Measurements from ENCODE around the gene P2RX4.

GRCh38 chr12:121166356-121166755, 43.6 kb upstream of the P2RX4 start:
- TF ChIP-seq CTCF (IDR thresholded peaks at IDR 0.05), result no peak
- TF ChIP-seq ZFX (IDR thresholded peaks at IDR 0.05; ENCODE audit: borderline replicate concordance), result no peak

Measured in 22Rv1 (cell line).